GM12891 (cell line): ENCODE results near the gene SEMA6A.

Experiments
- POLR2A ChIP-seq: IDR thresholded peaks from 2 replicates; pipeline ENCODE4 v1.6.1; 2011; ENCODE audit warnings: low read depth, low read length, control low read depth
- POLR2AphosphoS5 ChIP-seq: IDR thresholded peaks from 2 replicates; pipeline ENCODE4 v1.6.1; 2011; ENCODE audit warnings: low read depth, low read length, control low read depth
- TAF1 ChIP-seq: IDR thresholded peaks from 2 replicates; pipeline ENCODE4 v1.6.1; 2011; ENCODE audit warnings: low read depth, low read length, control low read depth

DNA sequence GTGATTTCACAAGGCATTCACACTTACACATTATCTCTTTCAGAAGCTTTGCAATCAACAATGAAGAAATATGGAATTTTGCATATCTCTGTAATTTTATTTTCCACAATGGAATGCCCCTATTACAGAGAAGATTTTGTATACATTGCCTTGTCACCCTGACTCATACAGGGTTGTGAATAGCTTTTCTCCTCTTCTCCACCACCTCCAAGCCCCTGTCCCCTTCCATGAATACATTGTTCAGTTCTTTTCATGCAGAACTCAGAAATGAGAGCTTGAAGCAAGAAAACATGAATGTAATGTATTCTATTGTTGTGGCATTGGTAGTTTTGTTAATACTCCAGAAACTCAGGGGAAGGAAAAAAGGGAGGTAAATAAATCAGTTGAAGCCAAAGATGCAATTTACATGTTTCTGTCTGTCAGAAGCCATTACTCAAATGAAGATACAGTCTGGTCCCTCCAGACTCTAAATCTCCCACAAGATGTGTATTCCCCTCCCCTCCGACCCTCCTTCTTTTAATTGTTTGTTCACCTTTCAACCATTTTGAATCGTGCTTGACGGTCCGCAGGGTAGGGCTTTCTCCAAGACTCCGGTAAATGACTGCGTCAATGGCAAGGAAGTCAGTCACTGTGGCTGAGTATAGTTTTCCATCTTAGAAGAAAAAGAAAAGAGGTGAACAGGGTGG is 86.1 kb downstream of the SEMA6A start:
- TF ChIP-seq POLR2AphosphoS5 (no peak), POLR2A (no peak), TAF1 (no peak)
